Midbrain (tissue), 1 donor: ENCODE measurements around the gene TTC28.
"Not testable (repeated sequence)": the region's sequence is repeated elsewhere in the genome, so short reads cannot be mapped to it uniquely, and the experiment has no call there.

ENCODE experiments used
- DNase-seq: peaks from one replicate; lab custom pipeline; 2025; lab: John Stamatoyannopoulos, UW

The TTC28 gene

GRCh38 chr22:28679611-28680287 lies at the start of gene TTC28:
TTC28 (minus strand) TSS chr22:28679840; CDS start chr22:28679723, 117 bp downstream.
- peak; percentile 68 for DNase-seq

GRCh38 chr22:28728621-28729313 lies 49.1 kb upstream of the TTC28 start:
- no peak for DNase-seq

- no peak for DNase-seq
Observed at GRCh38 chr22:28728002-28728401, 48.4 kb upstream of the TTC28 start.

GRCh38 chr22:28718044-28718443 lies 38.4 kb upstream of the TTC28 start:
- DNase-seq = no peak

- DNase-seq = no peak
Observed at GRCh38 chr22:28716686-28717085, 37.0 kb upstream of the TTC28 start.

GRCh38 chr22:28715611-28716010 lies 36.0 kb upstream of the TTC28 start:
- DNase-seq = no peak

- DNase-seq = no peak
Observed at GRCh38 chr22:28714043-28714628, 34.5 kb upstream of the TTC28 start.

GRCh38 chr22:28711820-28712777 lies 32.5 kb upstream of the TTC28 start:
- DNase-seq = no peak

- DNase-seq = no peak
Observed at GRCh38 chr22:28711341-28711740, 31.7 kb upstream of the TTC28 start.

GRCh38 chr22:28710576-28711191 lies 31.0 kb upstream of the TTC28 start:
- DNase-seq = no peak

GRCh38 chr22:28710107-28710506 lies 30.5 kb upstream of the TTC28 start:
- no peak for DNase-seq

- DNase-seq = no peak
Observed at GRCh38 chr22:28706845-28707244, 27.2 kb upstream of the TTC28 start.

- no peak for DNase-seq
Observed at GRCh38 chr22:28703436-28703835, 23.8 kb upstream of the TTC28 start.

- DNase-seq = no peak
Observed at GRCh38 chr22:28702891-28703290, 23.3 kb upstream of the TTC28 start.

- not testable (repeated sequence) for DNase-seq
Observed at GRCh38 chr22:28693041-28693760, 13.6 kb upstream of the TTC28 start.

- DNase-seq = not testable (repeated sequence)
Observed at GRCh38 chr22:28689796-28690195, 10.2 kb upstream of the TTC28 start.

GRCh38 chr22:28682966-28683365 lies 3.3 kb upstream of the TTC28 start:
- DNase-seq = not testable (repeated sequence)

- not testable (repeated sequence) for DNase-seq
Observed at GRCh38 chr22:28680813-28681490, 1.3 kb upstream of the TTC28 start.

GRCh38 chr22:28678778-28679610 lies 646 bp downstream of the TTC28 start:
- peak; percentile 21 for DNase-seq
